Measurements from ENCODE around the gene TUBG1.

Gene TUBG1

GRCh38 chr17:42566883-42567573 lies 42.5 kb upstream of the TUBG1 start, which contains the start of gene MLX:
Gene MLX (plus strand): TSS chr17:42567100. CDS start chr17:42567125, 25 bp downstream.
- no peaks in the 10 kb centered on the region for H3K27me3 ChIP-seq (ENCODE audit: control insufficient read depth, insufficient read depth, low read length)
- peak within 1 kb of the TSS; percentile 94 for H3K9ac ChIP-seq (ENCODE audit: low read length)
- peak within 1 kb of the TSS; percentile 91 for H3K27ac ChIP-seq (ENCODE audit: low read depth, low read length)
- H3K9me3 ChIP-seq (ENCODE audit: control insufficient read depth, insufficient read depth, low read depth, low read length) = no peaks in the 10 kb centered on the region
- peaks cover 67% of the 10 kb centered on the region for H3K36me3 ChIP-seq (ENCODE audit: control insufficient read depth, insufficient read depth, low read length)
- peaks cover 20% of the 10 kb centered on the region for H3K4me1 ChIP-seq (ENCODE audit: control insufficient read depth, insufficient read depth, low read length)
- H3K4me3 ChIP-seq (ENCODE audit: low read depth, low read length) = peak within 1 kb of the TSS; percentile 97

- peaks cover 13% of the 10 kb centered on the region for H3K4me1 ChIP-seq (ENCODE audit: control insufficient read depth, insufficient read depth, low read length)
- H3K27me3 ChIP-seq (ENCODE audit: control insufficient read depth, insufficient read depth, low read length) = no peaks in the 10 kb centered on the region
- H3K36me3 ChIP-seq (ENCODE audit: control insufficient read depth, insufficient read depth, low read length) = peaks cover 79% of the 10 kb centered on the region
- no peak overlapping the region for H3K27ac ChIP-seq (ENCODE audit: low read depth, low read length)
- H3K4me3 ChIP-seq (ENCODE audit: low read depth, low read length) = no peak overlapping the region
- H3K9me3 ChIP-seq (ENCODE audit: control insufficient read depth, insufficient read depth, low read depth, low read length) = no peaks in the 10 kb centered on the region
- no peak overlapping the region for H3K9ac ChIP-seq (ENCODE audit: low read length)
Observed at GRCh38 chr17:42568341-42569111, 41.0 kb upstream of the TUBG1 start.

DNA sequence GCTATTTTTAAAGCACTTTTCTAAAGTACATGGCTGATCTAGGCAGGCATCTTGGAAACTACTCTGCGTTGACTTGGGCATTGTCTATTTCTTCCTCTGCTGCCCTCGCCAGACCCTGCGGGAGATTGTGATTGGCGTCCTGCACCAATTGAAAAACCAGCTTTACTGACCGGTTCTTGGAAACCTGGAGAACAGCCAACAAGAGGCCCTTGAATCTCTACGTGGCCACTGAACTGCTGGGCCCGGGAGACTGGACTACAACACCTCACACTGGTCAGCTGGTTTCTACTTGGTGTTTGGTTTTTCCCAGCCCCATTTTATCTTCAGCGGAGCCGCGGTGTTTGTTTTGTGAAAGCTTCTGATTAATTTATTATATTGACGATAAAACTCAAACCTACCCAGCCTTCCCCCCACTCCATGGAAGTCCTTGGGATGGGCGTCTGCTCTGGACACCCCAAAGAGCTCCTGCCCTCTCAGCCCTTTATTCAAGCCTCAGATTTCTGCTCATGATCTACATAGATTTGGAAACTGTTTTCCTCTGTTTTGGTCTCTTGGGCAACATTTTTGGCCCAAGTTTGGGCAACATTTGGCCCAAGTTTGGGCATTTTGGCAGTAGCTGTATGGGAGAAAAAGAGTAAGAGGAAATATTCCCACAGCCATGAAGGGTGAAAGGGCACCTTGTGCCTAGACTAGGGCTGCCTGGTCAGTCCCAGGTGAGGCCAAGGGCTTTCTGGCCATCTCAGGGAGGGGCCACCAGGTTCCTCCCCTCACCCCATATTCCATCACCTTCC lies 37.9 kb upstream of the TUBG1 start:
- Histone ChIP-seq H3K36me3 (ENCODE audit: control insufficient read depth, insufficient read depth, low read length) (peaks cover 69% of the 10 kb centered on the region), H3K9ac (ENCODE audit: low read length) (no peak overlapping the region), H3K9me3 (ENCODE audit: control insufficient read depth, insufficient read depth, low read depth, low read length) (no peaks in the 10 kb centered on the region), H3K27me3 (ENCODE audit: control insufficient read depth, insufficient read depth, low read length) (no peaks in the 10 kb centered on the region), H3K4me3 (ENCODE audit: low read depth, low read length) (no peak overlapping the region), H3K27ac (ENCODE audit: low read depth, low read length) (no peak overlapping the region), H3K4me1 (ENCODE audit: control insufficient read depth, insufficient read depth, low read length) (peaks cover 8% of the 10 kb centered on the region)

DNA sequence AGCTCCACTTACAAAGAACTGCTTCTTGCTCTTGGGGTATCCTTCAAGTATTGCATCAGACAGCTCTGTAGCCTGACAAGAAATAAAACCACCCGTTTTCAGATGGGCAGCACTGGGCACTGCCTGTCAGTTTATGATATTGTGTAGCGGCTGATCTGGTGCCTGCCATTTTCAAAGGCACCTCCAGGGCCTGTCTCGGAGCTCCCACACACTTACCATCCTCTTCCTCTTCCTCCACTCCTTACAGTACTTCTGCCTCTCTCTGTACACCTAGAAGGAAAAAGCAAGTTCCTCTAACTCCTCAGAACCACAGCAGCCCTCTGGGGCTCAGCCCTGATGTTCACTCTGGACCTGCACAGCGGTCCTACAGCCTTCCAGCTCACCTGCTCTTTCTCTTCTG lies 36.4 kb upstream of the TUBG1 start:
- peaks cover 69% of the 10 kb centered on the region for H3K36me3 ChIP-seq (ENCODE audit: control insufficient read depth, insufficient read depth, low read length)
- H3K27me3 ChIP-seq (ENCODE audit: control insufficient read depth, insufficient read depth, low read length) = no peaks in the 10 kb centered on the region
- no peaks in the 10 kb centered on the region for H3K9me3 ChIP-seq (ENCODE audit: control insufficient read depth, insufficient read depth, low read depth, low read length)
- no peak overlapping the region for H3K27ac ChIP-seq (ENCODE audit: low read depth, low read length)
- H3K4me3 ChIP-seq (ENCODE audit: low read depth, low read length) = no peak overlapping the region
- H3K4me1 ChIP-seq (ENCODE audit: control insufficient read depth, insufficient read depth, low read length) = 0 out of 2 replicates have a peak, but pooled peaks cover 5% of the 10 kb centered on the region
- H3K9ac ChIP-seq (ENCODE audit: low read length) = no peak overlapping the region

- H3K9ac ChIP-seq (ENCODE audit: low read length) = no peak overlapping the region
- H3K36me3 ChIP-seq (ENCODE audit: control insufficient read depth, insufficient read depth, low read length) = peaks cover 57% of the 10 kb centered on the region
Observed at GRCh38 chr17:42574463-42574862, 35.0 kb upstream of the TUBG1 start.

GRCh38 chr17:42577140-42577531 lies 32.3 kb upstream of the TUBG1 start:
- Histone ChIP-seq H3K9me3 (ENCODE audit: control insufficient read depth, insufficient read depth, low read depth, low read length) (no peaks in the 10 kb centered on the region), H3K36me3 (ENCODE audit: control insufficient read depth, insufficient read depth, low read length) (peaks cover 51% of the 10 kb centered on the region), H3K4me3 (ENCODE audit: low read depth, low read length) (peak overlapping the region; percentile 92), H3K27ac (ENCODE audit: low read depth, low read length) (peak overlapping the region; percentile 41; the same call in 1 of the 2 replicates), H3K9ac (ENCODE audit: low read length) (peak overlapping the region; percentile 89), H3K4me1 (ENCODE audit: control insufficient read depth, insufficient read depth, low read length) (peaks cover 7% of the 10 kb centered on the region; the same call in 1 of the 2 replicates), H3K27me3 (ENCODE audit: control insufficient read depth, insufficient read depth, low read length) (no peaks in the 10 kb centered on the region)

More at GRCh38 chr17:42574463-42574862, 35.0 kb upstream of the TUBG1 start:
- peaks cover 7% of the 10 kb centered on the region; the same call in 1 of the 2 replicates for H3K4me1 ChIP-seq (ENCODE audit: control insufficient read depth, insufficient read depth, low read length)
- H3K9me3 ChIP-seq (ENCODE audit: control insufficient read depth, insufficient read depth, low read depth, low read length) = no peaks in the 10 kb centered on the region
- H3K27me3 ChIP-seq (ENCODE audit: control insufficient read depth, insufficient read depth, low read length) = no peaks in the 10 kb centered on the region
- no peak overlapping the region for H3K27ac ChIP-seq (ENCODE audit: low read depth, low read length)
- no peak overlapping the region for H3K4me3 ChIP-seq (ENCODE audit: low read depth, low read length)

DNA sequence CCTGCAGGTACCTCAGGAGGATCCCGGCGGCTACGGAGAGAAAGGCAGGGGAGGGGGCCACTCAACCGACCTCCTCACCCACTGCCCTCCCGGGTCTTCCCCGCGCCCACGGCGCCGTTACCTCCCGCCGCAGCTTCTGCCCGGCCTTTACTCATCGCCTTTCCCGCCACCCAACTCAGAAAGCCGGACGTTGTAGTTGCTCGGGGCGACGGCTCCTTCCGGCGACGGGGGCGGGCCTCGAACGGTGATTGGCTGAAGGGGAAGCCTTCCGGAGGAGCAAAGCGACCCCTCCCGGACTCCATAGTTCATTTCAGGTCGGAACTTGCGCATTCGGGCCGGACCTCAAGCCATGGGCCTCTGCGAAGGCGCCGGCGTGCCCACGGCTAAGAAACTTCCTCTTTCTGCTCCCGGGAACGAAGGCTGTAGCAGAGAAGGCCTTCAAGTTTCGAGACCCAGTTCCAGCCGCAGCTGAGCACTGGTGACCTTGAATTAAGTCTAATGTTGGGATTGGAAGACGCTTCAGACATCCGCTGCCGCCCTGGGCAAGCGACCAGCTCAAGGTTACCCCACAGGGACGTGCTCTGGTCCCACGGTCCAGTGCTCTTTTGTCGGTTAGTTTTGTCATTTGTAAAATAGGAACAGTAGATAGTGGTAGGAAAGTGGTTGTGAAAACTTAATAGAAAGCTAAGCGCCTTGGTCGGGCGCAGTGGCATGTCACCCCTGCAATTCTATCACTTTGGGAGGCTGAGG lies 31.8 kb upstream of the TUBG1 start, which contains the start of gene PSMC3IP:
Gene PSMC3IP, minus strand, starts transcription at position 198 of the 750 bp plus-strand sequence. Its CDS starts 43 bp downstream, at position 155.
- no peaks in the 10 kb centered on the region for H3K9me3 ChIP-seq (ENCODE audit: control insufficient read depth, insufficient read depth, low read depth, low read length)
- peaks cover 52% of the 10 kb centered on the region for H3K36me3 ChIP-seq (ENCODE audit: control insufficient read depth, insufficient read depth, low read length)
- peaks cover 7% of the 10 kb centered on the region; the same call in 1 of the 2 replicates for H3K4me1 ChIP-seq (ENCODE audit: control insufficient read depth, insufficient read depth, low read length)
- peak within 1 kb of the TSS; percentile 92 for H3K4me3 ChIP-seq (ENCODE audit: low read depth, low read length)
- H3K27me3 ChIP-seq (ENCODE audit: control insufficient read depth, insufficient read depth, low read length) = no peaks in the 10 kb centered on the region
- peak within 1 kb of the TSS; percentile 73; the same call in 1 of the 2 replicates for H3K27ac ChIP-seq (ENCODE audit: low read depth, low read length)
- H3K9ac ChIP-seq (ENCODE audit: low read length) = peak within 1 kb of the TSS; percentile 89

DNA sequence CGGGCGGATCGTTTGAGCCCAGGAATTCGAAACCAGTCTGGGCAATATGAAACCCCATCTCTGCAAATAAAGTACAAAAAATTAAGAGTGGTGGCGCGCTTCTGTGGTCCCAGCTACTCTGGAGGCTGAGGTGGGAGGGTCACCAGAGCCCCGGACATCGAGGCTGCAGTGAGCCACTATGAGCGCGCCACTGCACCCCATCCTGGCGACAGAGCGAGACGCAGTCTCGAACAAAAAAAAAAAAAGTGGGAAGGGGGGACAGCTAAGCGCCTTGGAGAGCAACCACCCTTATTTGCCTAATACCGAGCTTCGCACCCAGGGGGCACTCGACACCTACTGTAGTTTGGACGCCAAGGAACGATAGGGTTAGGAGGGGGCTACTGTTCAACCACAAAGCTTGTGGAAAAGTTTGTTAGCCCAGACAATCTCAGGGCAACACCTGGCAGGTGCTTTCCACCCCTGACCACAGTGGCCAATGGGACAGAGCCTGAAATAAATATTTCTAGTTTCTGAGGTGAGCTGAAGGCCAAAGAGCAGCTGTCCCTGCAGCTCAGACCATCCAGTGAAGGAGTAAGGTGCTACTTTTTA lies 31.1 kb upstream of the TUBG1 start:
- no peaks in the 10 kb centered on the region for H3K9me3 ChIP-seq (ENCODE audit: control insufficient read depth, insufficient read depth, low read depth, low read length)
- H3K4me3 ChIP-seq (ENCODE audit: low read depth, low read length) = peak overlapping the region; percentile 92
- peak overlapping the region; percentile 73; the same call in 1 of the 2 replicates for H3K27ac ChIP-seq (ENCODE audit: low read depth, low read length)
- H3K4me1 ChIP-seq (ENCODE audit: control insufficient read depth, insufficient read depth, low read length) = peaks cover 7% of the 10 kb centered on the region; the same call in 1 of the 2 replicates
- H3K9ac ChIP-seq (ENCODE audit: low read length) = peak overlapping the region; percentile 89
- no peaks in the 10 kb centered on the region for H3K27me3 ChIP-seq (ENCODE audit: control insufficient read depth, insufficient read depth, low read length)
- peaks cover 52% of the 10 kb centered on the region for H3K36me3 ChIP-seq (ENCODE audit: control insufficient read depth, insufficient read depth, low read length)

DNA sequence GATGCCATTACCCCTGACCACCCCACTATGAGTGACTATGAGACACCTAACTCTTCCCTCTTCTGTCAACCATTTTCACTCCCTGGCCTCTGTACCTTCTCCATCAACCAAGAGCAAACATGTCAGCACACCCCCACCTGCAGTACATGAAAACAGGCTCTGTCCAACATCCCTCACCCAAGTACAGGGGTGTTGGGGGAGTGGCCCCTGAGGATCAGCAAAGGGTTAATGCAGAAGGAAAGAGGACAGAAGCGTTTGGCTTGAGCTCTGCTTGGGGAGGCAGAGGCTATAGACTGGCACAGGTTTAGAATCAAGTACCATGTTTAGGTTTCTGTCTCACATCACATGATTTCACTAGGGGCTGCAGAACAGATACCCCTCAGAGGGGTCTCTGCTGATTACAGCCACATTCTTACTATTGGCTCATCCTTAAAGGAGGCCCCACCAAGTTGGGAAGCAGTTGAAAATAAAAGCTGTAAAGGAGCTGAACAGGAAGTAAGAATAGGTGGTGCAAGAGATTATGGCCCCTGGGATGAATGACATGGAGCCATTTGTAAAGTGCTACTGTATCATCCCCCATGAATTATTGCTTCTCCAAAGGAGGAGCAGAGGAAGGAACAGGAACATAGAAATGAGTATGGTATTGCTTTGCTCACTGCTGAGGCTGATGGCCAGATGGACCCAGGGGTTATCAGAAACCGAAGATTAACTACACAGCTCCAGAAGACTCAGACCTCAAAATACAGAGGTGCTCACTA lies 29.5 kb upstream of the TUBG1 start:
- Histone ChIP-seq H3K27me3 (ENCODE audit: control insufficient read depth, insufficient read depth, low read length) (no peaks in the 10 kb centered on the region), H3K9ac (ENCODE audit: low read length) (no peak overlapping the region), H3K36me3 (ENCODE audit: control insufficient read depth, insufficient read depth, low read length) (peaks cover 51% of the 10 kb centered on the region), H3K9me3 (ENCODE audit: control insufficient read depth, insufficient read depth, low read depth, low read length) (no peaks in the 10 kb centered on the region), H3K4me1 (ENCODE audit: control insufficient read depth, insufficient read depth, low read length) (peaks cover 7% of the 10 kb centered on the region; the same call in 1 of the 2 replicates), H3K4me3 (ENCODE audit: low read depth, low read length) (no peak overlapping the region), H3K27ac (ENCODE audit: low read depth, low read length) (no peak overlapping the region)
